GM10847 (cell line): Measurements from ENCODE around the gene UBAC1.

ENCODE experiments used
- POLR2A ChIP-seq: IDR thresholded peaks from 2 replicates; pipeline ENCODE4 v1.6.1; 2011; ENCODE audit not compliant: insufficient read length; ENCODE audit errors: extremely low read depth

Gene UBAC1

GRCh38 chr9:135997090-135998015 lies 36.2 kb upstream of the UBAC1 start:
- TF ChIP-seq POLR2A = no peak

- TF ChIP-seq POLR2A = no peak
Observed at GRCh38 chr9:135995816-135996215, 34.6 kb upstream of the UBAC1 start.

GRCh38 chr9:135994501-135995192 lies 33.5 kb upstream of the UBAC1 start:
- no peak for TF ChIP-seq POLR2A

GRCh38 chr9:135993765-135994500 lies 32.8 kb upstream of the UBAC1 start:
- TF ChIP-seq POLR2A = no peak

GRCh38 chr9:135993409-135993742 lies 32.2 kb upstream of the UBAC1 start:
- no peak for TF ChIP-seq POLR2A

GRCh38 chr9:135992486-135993408 lies 31.6 kb upstream of the UBAC1 start:
- no peak for TF ChIP-seq POLR2A

GRCh38 chr9:135991771-135992170 lies 30.6 kb upstream of the UBAC1 start:
- TF ChIP-seq POLR2A = no peak

GRCh38 chr9:135990468-135991429 lies 29.6 kb upstream of the UBAC1 start:
- no peak for TF ChIP-seq POLR2A

- TF ChIP-seq POLR2A = no peak
Observed at GRCh38 chr9:135989722-135990467, 28.7 kb upstream of the UBAC1 start.

- no peak for TF ChIP-seq POLR2A
Observed at GRCh38 chr9:135989157-135989556, 28.0 kb upstream of the UBAC1 start.

- no peak for TF ChIP-seq POLR2A
Observed at GRCh38 chr9:135988493-135988892, 27.3 kb upstream of the UBAC1 start.

GRCh38 chr9:135987838-135988404 lies 26.7 kb upstream of the UBAC1 start:
- no peak for TF ChIP-seq POLR2A

- no peak for TF ChIP-seq POLR2A
Observed at GRCh38 chr9:135986605-135987004, 25.4 kb upstream of the UBAC1 start.

- TF ChIP-seq POLR2A = no peak
Observed at GRCh38 chr9:135985889-135986288, 24.7 kb upstream of the UBAC1 start.
